OCI-LY3 (cell line): Measurements from ENCODE around the gene ACLY.

Source experiments
- CTCF ChIP-seq: fragments of 200-600, 300-600 bp; sonication (generic); IDR thresholded peaks from 2 replicates; pipeline ENCODE4 v1.5.1; 2014; ENCODE audit warnings: antibody characterized with exemption, low read length, low read depth
- EZH2phosphoT487 ChIP-seq: fragments of 200-600 bp; shearing (Covaris generic); IDR thresholded peaks from 2 replicates; pipeline ENCODE4 v1.6.1; 2018; ENCODE audit warnings: antibody characterized with exemption, mixed run types, low read depth

GRCh38 chr17:41914358-41914766 lies 4.4 kb downstream of the ACLY start:
- TF ChIP-seq CTCF (no peak), EZH2phosphoT487 (no peak)
